Frontal cortex (tissue), 4 donors: ENCODE measurements around the gene RARB. TPM values are rescaled to one million over a fixed set of nuclear protein-coding genes. Genes with fewer than 3 reads are reported as not detected.

ENCODE experiments used
- DNase-seq, 2 donors: peaks; one replicate each; pipeline ENCODE4 v3.0.0; 2012; ENCODE audit warnings: low spot score in 2 of 2
- FAIRE-seq: peaks from 2 replicates; lab custom pipeline; 2012; peaks lifted over from hg19 to GRCh38; lab: Jason Lieb, UNC
- total RNA-seq: library from RNA; depleted of rRNA; stranded (reverse); fragments of >200 nt; gene quantifications from one replicate; pipeline ENCODE4 v1.2.3, GENCODE V29; 2014
- donor health status: control.
- donor health status: control.
- donor health status: control.

The RARB gene
- total RNA-seq, 1 donor from 2014 or later, result 28.5 TPM

DNA sequence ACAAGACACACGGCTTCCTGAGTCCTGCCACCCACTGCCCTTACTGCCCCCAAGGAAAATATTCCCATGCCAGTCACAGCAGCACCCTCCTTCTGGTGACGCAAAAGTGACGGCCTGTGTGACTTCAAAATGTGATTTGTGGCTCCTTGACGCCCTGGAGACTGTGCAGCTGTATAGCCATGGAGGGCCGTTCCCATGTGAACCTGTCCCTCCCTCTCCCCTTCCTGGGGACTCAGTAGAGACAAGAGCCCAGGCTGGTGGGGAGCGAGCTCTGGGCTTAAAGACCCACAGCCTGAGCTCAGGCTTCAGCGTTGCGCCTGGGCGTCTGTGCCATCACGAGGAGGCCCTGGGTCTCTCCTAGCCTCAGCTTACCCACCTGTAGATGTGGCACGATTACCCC is 158.5 kb downstream of the RARB start:
- DNase-seq (no peak), FAIRE-seq (no peak)

DNA sequence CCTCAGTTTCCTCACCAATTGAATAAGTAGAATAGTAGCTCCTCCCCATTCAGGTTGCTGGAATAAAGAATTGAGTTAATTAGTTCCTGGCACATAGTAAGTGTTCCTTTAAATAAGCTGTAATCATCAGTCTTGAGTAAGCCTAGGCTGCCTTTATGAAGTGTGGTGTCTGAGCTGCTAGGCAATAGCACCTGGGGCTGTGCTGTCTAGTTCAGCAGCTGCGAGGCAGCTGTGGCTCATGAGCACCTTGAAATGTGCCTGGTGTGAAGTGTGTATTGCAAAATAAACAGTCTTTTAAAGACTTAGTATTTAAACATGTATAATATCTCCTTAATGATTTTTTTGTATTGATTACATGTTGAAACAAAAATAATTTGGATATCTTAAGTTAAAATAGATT is 159.0 kb downstream of the RARB start:
- FAIRE-seq (no peak), DNase-seq (no peak)

DNA sequence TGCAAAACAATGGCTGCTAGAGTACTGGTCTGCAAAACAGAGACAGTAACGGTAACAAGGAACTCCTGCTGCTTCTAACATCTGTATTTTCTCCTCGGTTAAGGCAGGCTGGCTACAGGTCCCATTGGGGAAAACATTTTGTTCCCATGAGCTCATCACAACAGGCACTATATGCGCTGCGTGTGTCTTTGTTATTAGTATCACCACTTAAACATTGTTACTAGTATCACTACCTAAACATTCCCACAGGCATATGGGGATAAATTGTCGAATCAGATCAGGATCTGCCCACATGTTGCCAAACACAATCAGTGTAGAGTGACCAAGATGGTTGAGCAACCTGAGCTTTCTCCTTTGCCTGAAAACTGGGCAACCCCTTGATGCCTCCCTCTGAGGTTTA is 159.5 kb downstream of the RARB start:
- DNase-seq, result no peak
- FAIRE-seq, result no peak

DNA sequence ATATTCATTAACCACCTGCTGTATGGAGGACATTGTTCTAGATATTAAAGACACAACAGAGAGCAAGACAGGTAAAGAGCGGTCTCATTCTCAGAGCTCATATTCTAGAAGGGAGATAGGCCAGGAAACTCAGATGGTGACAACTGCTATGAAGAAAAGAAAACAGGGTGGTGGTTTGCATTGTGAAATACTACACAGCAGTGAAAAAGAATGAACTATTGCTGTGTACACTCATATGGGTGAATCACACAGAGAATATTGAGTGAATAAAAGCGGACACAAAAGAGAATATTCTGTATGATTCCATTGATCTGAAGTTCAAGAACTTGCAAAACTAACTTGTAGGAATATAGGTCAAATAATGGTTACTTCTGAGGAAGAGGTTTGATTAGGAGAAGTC is 159.9 kb downstream of the RARB start:
- DNase-seq, result no peak
- no peak for FAIRE-seq

DNA sequence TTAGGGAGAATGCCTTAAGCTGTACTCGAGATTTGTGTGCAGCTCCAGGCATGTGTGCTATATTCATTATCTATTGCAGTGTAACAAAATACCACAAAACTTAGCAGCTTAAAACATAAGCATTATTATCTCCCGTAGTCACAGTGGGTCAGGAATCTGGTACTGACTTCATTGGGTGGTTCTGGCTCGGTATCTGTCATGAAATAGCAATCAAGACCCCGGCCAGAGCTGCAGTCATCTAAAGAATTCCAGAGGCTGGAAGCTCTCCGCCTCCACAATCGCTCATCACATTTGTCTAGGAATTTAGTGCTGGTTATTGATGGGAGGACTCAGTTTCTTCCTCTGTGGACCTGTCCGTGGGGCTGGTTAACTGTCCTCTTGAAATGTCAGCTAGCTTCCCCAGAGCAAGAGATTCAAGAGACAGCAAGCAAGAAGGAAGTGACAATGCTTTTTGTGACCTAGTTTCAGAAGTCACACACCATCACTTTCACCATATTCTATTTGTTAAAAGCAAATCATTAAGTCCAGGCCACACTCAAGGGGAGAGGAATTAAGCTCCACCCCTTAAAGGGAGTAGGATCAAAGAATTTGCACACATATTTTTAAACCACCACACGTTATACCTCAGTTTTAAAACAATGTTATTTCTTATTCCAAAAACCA is 160.5 kb downstream of the RARB start:
- FAIRE-seq (no peak), DNase-seq (no peak)

DNA sequence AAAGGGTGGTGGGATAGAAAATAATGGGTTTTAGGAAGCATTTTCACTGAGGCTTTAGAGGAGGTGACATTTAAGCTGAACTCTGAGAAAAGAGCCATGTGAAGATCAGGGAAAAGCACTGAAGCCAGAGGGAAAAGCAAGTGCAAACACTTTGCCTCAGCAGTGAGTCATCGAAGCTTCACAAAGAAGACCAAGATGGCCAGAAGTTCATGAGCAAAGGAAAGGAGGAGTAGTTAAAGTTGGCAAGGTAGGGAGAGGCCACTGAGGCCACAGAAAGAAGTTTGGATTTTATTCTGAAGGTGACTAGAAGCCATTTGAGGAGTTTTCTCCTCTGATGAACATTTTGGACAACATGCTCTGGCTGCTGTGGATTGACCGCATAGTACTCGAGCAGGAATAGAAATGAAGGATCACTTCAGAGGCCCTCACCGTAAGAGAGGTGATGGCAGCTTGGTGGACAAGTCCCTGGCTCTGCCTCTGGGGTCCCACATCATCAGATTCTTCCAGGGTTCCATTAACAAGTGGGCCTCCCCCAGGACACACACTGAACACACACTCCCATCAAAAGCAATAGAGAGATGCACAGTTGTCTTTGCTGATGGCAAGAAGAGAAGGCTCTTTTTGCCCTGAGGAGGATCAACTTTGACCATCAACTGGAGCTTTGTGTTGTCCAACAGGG is 161.2 kb downstream of the RARB start:
- DNase-seq, result no peak

DNA sequence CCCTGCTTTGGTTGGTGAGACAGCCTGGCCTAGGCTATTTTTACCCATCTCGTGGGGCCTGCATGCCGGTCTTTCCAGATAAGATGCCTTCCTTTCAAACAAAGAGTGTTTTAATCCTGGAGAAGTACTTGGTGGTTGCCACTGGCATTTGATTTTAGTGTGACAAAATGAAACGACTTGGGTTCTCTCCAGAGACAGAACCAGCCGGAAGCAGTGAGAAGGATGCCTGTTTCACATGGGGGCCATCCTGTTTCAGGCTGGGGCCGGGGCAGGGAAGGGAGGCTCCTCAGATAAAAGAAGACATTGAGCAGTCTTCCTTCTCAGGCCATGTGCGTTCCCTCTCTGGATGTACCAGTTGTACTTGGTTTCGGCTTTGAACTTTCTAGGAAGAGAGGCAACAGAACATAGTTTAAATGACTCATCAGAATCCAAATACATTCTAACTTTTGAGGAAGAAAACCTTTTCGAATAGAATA is 161.8 kb downstream of the RARB start:
- DNase-seq, result no peak
- no peak for FAIRE-seq

More for the DNA sequence above, 161.2 kb downstream of the RARB start:
- FAIRE-seq, result no peak

DNA sequence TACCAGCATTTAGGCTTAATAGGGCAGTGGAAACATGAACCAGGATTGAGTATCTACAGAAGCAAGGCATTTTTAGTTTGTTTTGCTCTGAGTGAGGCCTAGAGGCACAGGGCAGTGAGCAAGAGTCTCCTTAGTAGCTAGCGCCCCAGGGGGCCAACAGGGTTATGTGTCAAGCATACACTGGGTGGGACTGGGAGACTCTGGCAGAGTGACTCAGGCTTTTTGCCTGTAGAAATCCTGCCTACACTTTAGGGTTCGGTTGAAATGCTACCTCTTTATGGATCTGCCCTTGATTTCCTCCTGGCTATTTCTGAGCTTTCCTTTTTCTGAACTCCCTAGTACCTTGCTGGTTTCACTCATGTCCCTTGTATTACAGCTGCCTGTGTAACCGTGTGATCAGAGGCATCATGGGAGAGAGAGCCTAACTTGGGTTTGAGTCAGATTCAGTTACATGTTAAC is 164.5 kb downstream of the RARB start:
- DNase-seq (no peak), FAIRE-seq (no peak)

DNA sequence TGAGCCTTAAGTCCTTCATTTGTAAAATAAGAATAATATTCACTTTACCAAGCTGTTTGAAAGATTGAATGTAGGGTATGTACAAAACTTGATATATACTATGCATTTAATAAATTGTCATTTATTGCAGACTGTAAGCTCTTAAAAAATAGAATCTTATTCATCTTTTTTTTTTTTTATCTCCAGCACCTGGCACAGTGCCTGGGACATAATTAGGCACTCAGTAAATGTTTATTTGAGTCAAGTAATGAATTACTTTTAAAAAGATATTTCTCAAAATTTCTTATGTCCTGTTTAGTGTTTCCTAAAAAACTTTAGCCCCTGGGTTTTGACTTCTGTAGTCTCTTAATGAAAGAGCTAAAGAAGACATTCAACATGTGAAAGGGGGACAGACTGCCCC is 164.9 kb downstream of the RARB start:
- DNase-seq (no peak), FAIRE-seq (no peak)

DNA sequence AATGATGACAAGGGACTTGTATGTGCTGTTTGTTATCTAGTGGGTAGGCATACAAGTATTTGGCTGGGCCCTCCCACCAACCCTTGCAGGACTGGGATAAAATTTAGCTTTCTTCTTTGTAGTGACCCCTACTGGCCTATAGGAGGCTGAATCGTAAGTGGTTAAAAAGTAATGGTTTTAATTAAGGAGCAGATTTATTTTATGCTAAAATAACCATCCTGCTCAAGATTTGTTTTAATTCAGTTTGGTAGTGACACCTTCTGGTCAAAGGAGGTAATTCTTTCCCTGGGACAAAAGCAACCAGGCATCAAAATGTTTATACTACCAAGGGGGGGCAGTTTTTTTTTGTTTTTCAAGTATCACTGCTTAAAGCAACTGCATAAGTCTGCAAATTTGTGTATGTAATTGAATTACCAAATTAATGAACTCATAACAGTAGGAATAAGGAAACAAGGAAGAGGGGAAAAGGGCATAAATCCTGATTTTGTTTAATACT is 166.0 kb downstream of the RARB start:
- FAIRE-seq (no peak), DNase-seq (no peak)

DNA sequence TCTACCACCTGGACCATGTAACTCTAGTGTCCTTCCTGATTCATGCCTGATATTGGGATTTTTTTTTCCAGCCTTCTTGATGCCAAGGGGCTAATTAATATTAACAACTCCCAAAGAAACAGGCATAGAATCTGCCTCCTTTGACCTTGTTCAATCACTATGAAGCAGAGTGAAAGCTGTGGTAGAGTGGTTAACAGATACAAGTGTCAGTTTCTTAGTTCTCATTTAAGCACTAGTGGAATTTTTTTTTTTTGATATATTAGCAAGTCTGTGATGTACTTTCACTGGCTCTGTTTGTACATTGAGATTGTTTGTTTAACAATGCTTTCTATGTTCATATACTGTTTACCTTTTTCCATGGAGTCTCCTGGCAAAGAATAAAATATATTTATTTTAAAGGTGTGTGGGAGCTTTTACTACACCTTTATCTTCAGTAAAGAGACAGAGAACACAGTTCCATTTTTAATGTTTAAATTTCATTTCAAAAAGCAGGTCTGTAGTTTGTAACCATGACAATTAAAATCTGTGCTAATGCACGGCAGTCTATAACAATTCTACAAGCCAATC is 169.6 kb downstream of the RARB start:
- FAIRE-seq (no peak), DNase-seq (no peak)

DNA sequence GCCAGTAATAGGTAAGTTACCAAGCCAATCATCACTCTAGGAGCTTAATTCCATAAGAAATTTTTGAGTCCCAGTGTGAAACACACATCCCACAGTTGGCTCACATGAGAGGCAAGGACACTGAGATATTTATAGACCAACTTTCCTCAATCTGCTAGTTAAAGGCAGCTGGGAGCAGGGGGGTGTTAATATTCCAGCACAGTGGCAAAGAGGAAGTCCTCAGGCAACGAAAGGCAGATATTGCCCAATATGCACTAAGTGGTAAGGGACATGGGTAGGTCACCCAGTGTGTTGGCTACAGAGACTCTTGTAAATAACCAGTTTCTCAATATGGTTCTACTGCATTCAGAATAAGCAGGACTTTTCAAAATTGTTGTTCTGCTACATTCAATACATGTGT is 175.6 kb downstream of the RARB start:
- no peak for DNase-seq
- FAIRE-seq, result no peak

DNA sequence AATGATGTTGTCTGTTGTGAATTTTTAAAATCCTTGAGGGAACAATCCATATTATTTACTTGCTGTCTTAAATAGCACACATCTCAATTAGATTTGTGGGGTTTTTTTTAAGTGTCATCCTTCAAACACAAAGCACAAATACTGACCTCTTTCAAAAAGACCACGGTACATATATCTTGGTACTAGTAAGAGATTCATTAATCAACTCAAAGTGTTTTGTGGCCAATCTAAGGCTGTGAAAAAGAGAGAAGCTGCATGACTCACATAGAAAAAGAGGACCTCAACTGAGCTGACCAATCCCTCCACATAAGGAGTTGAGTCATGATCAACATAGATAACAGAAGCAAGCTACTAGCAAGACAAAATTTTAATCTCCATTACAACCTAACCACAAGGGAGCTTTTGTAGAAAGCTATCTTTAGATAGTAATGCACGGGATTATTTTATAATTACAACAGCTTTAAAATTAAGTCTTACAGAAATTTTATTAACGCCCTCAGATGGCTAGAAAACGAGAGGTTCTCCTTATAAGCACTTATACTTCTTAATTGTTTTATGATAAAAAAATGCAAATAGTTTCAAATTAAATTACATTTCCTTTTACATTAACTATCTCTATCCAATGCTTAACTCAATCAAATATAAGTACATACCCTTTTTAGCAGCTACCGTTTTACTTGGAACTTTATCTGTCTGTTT is 176.2 kb downstream of the RARB start:
- FAIRE-seq (no peak), DNase-seq (no peak)

DNA sequence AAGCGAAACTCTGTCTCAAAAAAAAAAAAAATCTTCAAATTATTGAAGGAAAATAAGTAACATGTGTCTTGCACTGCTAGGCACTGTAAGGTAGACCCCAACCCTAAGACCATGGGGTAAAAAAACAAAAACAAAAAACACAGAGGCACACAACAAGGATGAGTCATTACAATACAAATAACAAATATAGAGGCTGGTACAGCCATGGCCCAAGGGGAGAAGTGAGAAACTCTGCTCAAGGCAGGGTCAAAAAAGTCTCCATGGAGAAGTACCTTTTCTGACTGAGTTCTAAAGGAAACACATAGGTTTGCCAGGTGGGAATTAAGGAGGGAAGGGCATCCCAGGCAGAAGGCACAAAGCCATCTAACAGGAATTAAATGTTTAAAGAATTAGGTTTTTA is 182.1 kb downstream of the RARB start:
- FAIRE-seq, result no peak
- DNase-seq, result no peak

DNA sequence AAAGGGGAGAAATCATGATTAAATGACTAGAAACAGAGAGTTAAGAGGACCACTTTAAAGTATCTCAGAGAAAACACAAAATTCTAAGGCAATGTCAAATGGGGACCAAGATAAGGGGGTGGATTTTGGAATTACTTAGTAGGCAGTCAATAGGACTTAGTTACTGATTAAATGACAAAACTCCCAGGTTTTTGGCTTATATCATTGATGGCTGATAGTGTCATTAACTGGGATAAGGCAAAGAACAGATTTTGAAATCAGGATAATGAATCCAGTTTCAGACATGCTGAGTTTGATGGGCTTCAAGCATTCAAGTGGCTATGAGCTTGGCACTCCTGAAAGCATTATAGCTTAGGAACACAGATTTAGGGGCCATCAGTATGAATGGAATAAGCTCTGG is 182.7 kb downstream of the RARB start:
- FAIRE-seq (no peak), DNase-seq (no peak)

DNA sequence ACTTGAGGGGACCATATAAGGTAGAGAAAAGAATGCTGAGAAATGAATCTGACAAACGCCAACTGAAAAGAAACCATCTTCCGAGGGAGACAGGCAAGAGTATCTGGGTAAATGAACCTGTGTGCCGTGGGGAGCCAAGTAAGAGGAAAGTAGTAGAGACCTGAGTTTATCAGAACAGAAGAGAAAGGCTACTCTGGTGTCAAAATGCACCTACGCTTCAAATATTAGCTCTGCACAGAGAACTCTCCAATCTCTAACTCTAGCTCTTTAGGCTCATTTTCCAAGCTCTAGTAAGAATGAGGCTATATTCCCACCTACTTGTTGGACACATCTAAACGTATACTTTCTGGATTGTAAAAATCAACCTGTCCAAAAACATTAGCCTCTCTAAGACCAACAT is 183.1 kb downstream of the RARB start:
- FAIRE-seq (no peak), DNase-seq (no peak)

DNA sequence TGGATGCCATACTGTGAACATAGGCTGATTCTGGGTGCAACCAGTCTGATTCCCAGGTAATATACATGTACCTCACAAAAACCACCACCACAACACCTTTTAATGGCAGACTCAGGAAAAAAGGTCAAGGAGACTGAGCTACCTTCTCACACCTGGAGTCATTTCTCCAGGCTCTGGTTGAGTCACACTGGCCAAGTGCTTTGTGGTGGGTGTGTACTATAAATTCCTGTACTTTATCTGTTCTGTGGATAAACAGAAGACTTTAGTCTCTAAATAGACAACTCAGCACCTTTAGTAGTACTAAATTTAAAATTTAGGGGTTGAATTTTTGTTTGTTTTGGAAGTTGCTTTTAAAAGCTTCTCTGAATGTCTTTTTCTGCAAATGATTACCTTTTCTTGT is 190.0 kb downstream of the RARB start:
- FAIRE-seq, result no peak
- no peak for DNase-seq

DNA sequence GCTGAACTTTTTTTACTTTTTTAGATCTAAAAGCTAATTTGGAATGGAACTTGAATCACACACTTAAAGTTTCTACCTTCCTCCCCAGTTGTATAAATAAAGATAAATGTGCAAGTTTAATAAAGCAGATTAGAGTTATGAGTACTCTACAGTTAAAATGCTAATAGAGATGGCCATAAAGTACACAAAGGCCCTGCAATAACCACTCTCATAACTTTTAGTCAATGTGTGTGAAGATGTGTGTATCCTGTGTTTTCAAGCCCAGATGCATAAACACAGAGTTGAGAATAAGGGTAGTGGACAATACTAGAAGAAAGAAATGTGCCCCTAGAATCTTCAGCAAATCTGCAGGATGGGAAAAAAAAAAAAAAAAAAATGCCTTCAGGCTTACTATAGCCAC is 191.3 kb downstream of the RARB start:
- FAIRE-seq, result no peak
- no peak for DNase-seq

DNA sequence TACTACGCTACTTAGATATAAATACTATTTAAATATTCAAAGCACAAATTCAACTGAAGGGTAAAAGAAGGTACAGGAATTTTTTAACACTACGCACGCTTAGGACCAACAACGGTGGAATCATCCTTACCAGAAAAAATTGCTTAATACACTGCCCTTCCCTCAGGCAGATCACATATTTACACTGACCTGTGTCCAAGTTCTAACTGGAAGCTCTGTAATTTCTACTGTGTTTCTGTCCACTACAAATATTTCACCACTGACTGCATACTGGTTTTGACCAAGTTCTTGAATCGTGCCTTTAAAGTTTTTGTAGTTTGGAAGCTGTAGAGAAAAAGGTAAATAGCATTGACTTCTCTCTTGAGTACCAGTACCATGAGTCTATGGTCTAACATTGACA is 192.4 kb downstream of the RARB start:
- FAIRE-seq, result no peak
- no peak for DNase-seq

DNA sequence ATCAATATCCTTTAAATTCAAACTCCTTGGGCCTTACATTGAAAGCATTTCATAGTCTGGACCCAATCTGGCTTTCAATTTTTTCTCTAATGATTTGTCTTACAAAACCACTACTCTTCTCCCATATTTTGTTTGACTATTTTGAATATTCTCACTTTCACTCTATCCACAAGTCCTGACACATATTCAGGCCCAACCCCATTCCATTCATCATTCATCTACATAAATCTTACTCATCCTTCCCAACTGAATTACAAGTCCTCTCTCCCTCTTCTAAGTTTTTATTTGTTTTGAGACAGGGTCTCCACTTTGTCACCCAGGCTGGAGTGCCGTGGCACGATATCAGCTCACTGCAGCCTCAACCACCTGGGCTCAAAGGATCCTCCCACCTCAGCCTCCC is 193.0 kb downstream of the RARB start:
- FAIRE-seq (no peak), DNase-seq (no peak)

DNA sequence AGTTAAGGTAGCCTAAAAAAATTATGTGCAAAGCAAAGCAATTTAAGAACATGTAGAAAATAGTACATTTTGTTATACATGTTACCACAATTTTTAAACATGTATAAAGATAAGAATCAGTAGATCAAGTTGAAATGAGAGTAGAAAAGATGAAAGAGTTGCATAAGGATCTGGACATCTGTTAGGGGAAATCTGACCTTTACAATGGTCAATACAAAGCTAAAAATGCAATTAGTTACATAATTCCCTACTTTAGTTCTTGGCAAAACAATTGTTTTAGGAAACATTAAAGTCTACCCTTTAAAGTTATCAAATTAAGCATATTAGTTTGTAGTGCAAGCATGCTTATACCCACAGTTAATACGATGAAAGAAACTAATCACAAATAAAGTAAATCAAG is 203.9 kb downstream of the RARB start:
- DNase-seq, result no peak
- no peak for FAIRE-seq
